SK-N-MC (cell line): ENCODE results near the gene IFNA21.
"Not testable (repeated sequence)": the region's sequence is repeated elsewhere in the genome, so short reads cannot be mapped to it uniquely, and the experiment has no call there.

Experiments used
- DNase-seq: peaks from one replicate; pipeline ENCODE4 v3.0.0-alpha.2; 2011; ENCODE audit warnings: low read depth, low spot score
- H3K27ac ChIP-seq: fragments of 200-600 bp; sonication (generic); 2 replicates; pipeline ENCODE4 v1.5.1; 2016; ENCODE audit warnings: mixed run types
- H3K36me3 ChIP-seq: fragments of 200-600 bp; sonication (generic); 2 replicates; pipeline ENCODE4 v1.6.1; 2017; ENCODE audit warnings: antibody characterized with exemption, low read length, mixed read lengths; ENCODE audit not compliant: insufficient read depth
- H3K4me3 ChIP-seq: fragments of 200-600 bp; sonication (generic); 2 replicates; pipeline ENCODE4 v1.5.1; 2016
- H3K9ac ChIP-seq: fragments of 200-600 bp; sonication (generic); 2 replicates; pipeline ENCODE4 v1.8.0; 2017; ENCODE audit warnings: mixed run types, mixed read lengths; ENCODE audit not compliant: insufficient read length
- H3K9me3 ChIP-seq: fragments of 200-600 bp; sonication (generic); 2 replicates; pipeline ENCODE4 v1.6.1; 2017; ENCODE audit warnings: low read depth, mild to moderate bottlenecking, antibody characterized with exemption, low read length, moderate library complexity, mixed read lengths
- EZH2 ChIP-seq: fragments of 200-600 bp; sonication (generic); IDR thresholded peaks from one replicate; pipeline ENCODE4 v1.6.1; 2017; ENCODE audit warnings: antibody characterized with exemption
- FOXP2 ChIP-seq: optimal IDR thresholded peaks from 2 replicates; pipeline ENCODE3; 2011; ENCODE audit warnings: mild to moderate bottlenecking, moderate library complexity; ENCODE audit not compliant: insufficient read depth; ENCODE audit errors: extremely low read length, control extremely low read depth
- POLR2AphosphoS5 ChIP-seq: IDR thresholded peaks from 2 replicates; pipeline ENCODE4 v1.6.1; 2012; ENCODE audit warnings: mild to moderate bottlenecking, low read depth, low read length, borderline replicate concordance

Gene IFNA21

DNA sequence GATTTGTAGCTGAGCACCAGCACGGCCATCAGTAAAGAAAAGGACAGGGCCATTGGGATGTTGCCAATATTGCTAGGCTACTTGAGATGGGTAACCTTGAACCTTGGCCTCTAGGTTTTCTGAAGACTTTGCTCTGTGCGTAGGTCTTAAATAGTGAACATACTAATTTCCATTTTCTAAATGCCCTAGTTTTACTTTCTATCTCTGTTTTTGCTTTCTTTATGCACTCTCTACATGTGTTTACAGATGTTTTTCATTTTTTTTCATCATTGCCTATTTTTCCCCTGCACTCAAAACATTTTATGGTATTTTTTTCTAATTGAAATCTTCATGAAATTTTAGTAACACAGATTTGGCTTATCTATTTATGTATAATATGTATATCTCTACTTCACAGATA is at the start of gene IFNA21:
Gene IFNA21 (minus strand): TSS at position 101 of the 400 bp plus-strand sequence. CDS start 48 bp downstream, at position 53.
- H3K4me3 ChIP-seq, H3K27ac ChIP-seq, H3K9ac ChIP-seq, H3K36me3 ChIP-seq, DNase-seq, H3K9me3 ChIP-seq: not testable (repeated sequence)

GRCh38 chr9:21213411-21214326 is 47.2 kb upstream of the IFNA21 start:
- H3K27ac ChIP-seq, DNase-seq, H3K9ac ChIP-seq, H3K36me3 ChIP-seq, H3K9me3 ChIP-seq, H3K4me3 ChIP-seq: not testable (repeated sequence)

DNA sequence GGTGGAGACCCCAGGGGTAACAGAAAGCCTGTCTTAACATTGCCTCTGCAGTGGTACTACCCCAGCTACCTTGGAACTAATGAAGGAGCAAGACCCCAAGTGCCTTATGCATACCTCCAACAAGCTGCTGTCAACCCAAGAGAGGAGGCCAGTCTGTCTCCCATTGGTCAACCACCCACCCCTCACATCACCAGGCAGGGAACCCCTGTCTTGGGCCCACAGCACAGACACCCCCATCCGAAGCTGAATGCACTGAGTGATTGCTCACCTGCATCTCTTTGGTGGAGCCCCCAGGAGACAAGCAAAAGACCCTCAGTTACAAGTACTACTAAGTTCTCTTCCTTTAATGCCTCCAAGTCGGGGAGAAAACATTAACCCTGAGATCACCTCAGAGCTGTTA is 45.7 kb upstream of the IFNA21 start:
- H3K9ac ChIP-seq, H3K4me3 ChIP-seq, DNase-seq, H3K27ac ChIP-seq, H3K9me3 ChIP-seq, H3K36me3 ChIP-seq: not testable (repeated sequence)

GRCh38 chr9:21210782-21211181 is 44.3 kb upstream of the IFNA21 start:
- not testable (repeated sequence) for H3K9me3 ChIP-seq, H3K9ac ChIP-seq, H3K27ac ChIP-seq, DNase-seq, H3K36me3 ChIP-seq, H3K4me3 ChIP-seq

GRCh38 chr9:21210311-21210710 is 43.9 kb upstream of the IFNA21 start:
- Histone ChIP-seq H3K9me3 (no peaks in the 10 kb centered on the region), H3K9ac (no peak overlapping the region), H3K36me3 (no peaks in the 10 kb centered on the region), H3K4me3 (no peak overlapping the region), H3K27ac (no peak overlapping the region)
- DNase-seq, result no peak
- TF ChIP-seq POLR2AphosphoS5 (no peak), FOXP2 (no peak), EZH2 (no peak)

DNA sequence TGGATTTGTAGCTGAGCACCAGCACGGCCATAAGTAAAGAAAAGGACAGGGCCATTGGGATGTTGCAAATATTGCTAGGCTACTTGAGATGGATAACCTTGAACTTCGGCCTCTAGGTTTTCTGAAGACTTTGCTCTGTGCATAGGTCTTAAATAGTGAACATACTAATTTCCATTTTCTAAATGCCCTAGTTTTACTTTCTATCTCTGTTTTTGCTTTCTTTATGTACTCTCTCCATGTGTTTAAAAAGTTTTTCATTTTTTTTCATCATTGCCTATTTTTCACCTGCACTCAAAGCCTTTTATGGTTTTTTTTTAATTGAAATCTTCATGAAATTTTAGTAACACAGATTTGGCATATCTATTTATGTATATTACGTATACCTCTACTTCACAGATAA is 40.6 kb upstream of the IFNA21 start, which contains the start of gene IFNA10:
Gene IFNA10 (minus strand): TSS at position 101 of the 400 bp plus-strand sequence. CDS start 46 bp downstream, at position 55.
- not testable (repeated sequence) for H3K27ac ChIP-seq, H3K9me3 ChIP-seq, H3K36me3 ChIP-seq, H3K4me3 ChIP-seq, DNase-seq, H3K9ac ChIP-seq

DNA sequence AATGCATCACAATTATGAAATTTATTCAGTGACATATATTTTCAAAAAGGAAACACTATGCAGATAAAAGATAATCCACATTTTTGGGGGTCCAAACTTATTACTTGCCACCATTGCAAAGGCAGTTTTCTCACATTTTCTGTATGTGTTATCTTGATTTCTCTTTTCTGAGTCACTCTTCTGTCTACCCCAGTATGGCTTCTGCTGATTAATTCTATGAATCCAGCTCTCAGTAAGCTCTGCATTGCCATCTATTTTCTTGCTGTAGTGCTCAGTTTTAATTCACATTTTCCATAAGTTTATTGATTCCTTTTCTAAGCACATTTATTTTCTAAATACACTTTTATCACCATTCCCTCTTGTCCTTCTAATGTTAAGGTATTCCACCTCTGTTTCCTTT is 38.7 kb upstream of the IFNA21 start:
- DNase-seq, result no peak
- no peak overlapping the region for H3K9ac ChIP-seq
- H3K36me3 ChIP-seq, result no peaks in the 10 kb centered on the region
- TF ChIP-seq EZH2, result no peak
- TF ChIP-seq POLR2AphosphoS5, result no peak
- TF ChIP-seq FOXP2, result no peak
- H3K9me3 ChIP-seq, result no peaks in the 10 kb centered on the region
- H3K4me3 ChIP-seq, result no peak overlapping the region
- no peak overlapping the region for H3K27ac ChIP-seq

DNA sequence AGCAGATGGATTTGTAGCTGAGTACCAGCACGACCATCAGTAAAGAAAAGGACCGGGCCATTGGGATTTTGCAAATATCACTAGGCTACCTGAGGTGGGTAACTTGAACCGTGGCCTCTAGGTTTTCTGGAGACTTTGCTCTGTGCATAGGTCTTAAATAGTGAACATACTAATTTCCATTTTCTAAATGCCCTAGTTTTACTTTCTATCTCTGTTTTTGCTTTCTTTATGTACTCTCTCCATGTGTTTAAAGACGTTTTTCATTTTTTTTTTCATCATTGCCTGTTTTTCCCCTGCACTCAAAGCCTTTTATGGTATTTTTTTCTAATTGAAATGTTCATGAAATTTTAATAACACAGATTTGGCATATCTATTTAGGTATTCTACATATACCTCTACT is 35.6 kb upstream of the IFNA21 start, which contains the start of gene IFNA7:
Gene IFNA7 (minus strand): TSS at position 101 of the 400 bp plus-strand sequence. CDS start 40 bp downstream, at position 61.
- not testable (repeated sequence) for DNase-seq, H3K9me3 ChIP-seq

DNA sequence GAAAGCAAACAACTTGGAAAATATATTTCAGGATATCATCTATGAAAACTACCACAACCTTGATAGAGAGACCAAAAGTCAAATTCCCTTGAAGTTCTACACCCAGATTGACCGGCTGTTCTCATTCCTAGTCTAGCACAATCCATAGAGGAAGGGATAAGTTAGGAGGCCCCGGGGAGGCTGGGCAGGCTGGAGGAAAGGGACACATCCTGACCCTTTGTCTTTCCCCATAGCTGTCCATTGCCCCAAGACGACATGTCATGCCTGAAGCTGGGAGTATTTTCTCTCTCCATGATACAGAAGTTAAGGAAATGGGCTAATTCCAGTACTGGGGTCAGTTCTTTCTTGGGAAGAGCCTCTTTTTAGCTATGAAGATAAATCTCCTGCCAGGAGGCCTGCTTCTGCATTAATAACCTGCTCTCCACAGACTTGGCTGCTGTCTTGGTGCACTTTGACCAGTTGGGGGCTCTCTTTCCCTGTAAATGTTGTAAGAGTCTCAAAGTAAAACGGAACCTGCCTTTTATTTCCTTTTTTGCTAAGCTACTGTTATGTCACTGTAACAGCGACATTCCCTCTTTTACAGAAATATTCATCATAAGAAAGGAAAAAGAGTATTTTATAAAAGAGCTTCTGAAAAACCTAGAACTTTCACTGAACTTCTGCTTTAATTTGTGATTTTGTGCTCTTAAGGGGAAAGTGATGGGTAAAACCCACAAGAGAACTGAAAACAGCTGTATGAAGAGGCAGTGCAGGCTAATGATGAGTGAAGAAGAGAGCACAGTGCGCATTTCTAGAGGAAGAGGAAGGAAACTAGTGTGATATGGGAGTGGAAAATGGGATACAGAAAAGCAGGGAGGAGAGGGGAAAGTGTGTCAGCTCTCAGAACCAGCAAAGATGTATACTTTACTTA is 28.7 kb upstream of the IFNA21 start:
- not testable (repeated sequence) for H3K27ac ChIP-seq, H3K36me3 ChIP-seq, H3K9ac ChIP-seq, H3K9me3 ChIP-seq, DNase-seq
- 0 out of 2 replicates have a peak overlapping the region, but pooled peaks have one; percentile 18 for H3K4me3 ChIP-seq

More for the DNA sequence above, 35.6 kb upstream of the IFNA21 start, which contains the start of gene IFNA7:
- not testable (repeated sequence) for H3K36me3 ChIP-seq, H3K27ac ChIP-seq, H3K9ac ChIP-seq, H3K4me3 ChIP-seq

DNA sequence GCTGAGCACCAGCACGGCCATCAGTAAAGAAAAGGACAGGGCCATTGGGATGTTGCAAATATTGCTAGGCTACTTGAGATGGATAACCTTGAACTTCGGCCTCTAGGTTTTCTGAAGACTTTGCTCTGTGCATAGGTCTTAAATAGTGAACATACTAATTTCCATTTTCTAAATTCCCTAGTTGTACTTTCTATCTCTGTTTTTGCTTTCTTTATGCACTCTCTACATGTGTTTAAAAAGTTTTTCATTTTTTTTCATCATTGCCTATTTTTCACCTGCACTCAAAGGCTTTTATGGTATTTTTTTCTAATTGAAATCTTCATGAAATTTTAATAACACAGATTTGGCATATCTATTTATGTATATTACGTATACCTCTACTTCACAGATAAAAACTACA is 21.0 kb upstream of the IFNA21 start, which contains the start of gene IFNA4:
Gene IFNA4 (minus strand): TSS at position 101 of the 400 bp plus-strand sequence. CDS start 56 bp downstream, at position 45.
- not testable (repeated sequence) for DNase-seq, H3K36me3 ChIP-seq, H3K4me3 ChIP-seq, H3K9me3 ChIP-seq, H3K9ac ChIP-seq, H3K27ac ChIP-seq

DNA sequence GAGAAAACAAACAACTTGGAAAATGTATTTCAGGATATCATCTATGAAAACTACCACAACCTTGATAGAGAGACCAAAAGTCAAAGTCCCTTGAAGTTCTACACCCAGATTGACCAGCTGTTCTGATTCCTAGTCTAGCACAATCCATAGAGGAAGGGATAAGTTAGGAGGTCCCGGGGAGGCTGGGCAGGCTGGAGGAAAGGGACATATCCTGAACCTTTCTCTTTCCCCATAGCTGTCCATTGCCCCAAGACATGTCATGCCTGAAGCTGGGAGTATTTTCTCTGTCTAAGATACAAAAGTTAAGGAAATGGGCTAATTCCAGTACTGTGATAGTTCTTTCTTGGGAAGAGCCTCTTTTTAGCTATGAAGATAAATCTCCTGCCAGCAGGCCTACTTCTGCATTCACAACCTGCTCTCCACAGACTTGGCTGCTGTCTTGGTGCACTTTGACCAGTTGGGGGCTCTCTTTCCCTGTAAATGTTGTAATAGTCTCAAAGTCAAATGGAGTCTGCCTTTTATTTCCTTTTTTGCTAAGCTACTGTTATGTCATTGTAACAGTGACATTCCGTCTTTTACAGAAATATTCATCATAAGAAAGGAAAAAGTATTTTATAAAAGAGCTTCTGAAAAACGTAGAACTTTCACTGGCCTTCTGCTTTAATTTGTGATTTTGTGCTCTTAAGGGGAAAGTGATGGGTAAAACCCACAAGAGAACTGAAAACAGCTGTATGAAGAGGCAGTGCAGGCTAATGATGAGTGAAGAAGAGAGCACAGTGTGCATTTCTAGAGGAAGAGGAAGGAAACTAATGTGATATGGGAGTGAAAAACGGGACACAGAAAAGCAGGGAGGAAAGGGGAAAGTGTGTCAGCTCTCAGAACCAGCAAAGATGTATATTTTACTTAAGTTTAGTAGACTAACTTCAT is 16.6 kb upstream of the IFNA21 start:
- not testable (repeated sequence) for H3K4me3 ChIP-seq, H3K36me3 ChIP-seq, H3K27ac ChIP-seq, DNase-seq, H3K9ac ChIP-seq, H3K9me3 ChIP-seq
